Stimulated activated effector memory CD8-positive, alpha-beta T cell treated with anti-CD3 and anti-CD28 coated beads, Interleukin-12 subunit alpha, Interleukin-12 subunit beta, amount 100 ng/mL, for 72 hours (primary cell): ENCODE measurements around the gene MFN2.

ENCODE experiments used
- ATAC-seq: fragments of 150-1000 bp; cut with Tn5 transposase; 2 replicates; pipeline ENCODE4 v1.10.0; 2021
- DNase-seq, 2 donors: peaks; one replicate each; pipeline ENCODE4 v3.0.0; 2021 to 2022; ENCODE audit warnings: low spot score in 2 of 2
- H3K27ac Mint-ChIP-seq: one replicate; pipeline ENCODE4 v1.8.0; 2022; ENCODE audit warnings: mild to moderate bottlenecking, mixed read lengths
- H3K36me3 Mint-ChIP-seq: one replicate; pipeline ENCODE4 v1.8.0; 2022; ENCODE audit warnings: mild to moderate bottlenecking, mixed read lengths
- H3K4me1 Mint-ChIP-seq: one replicate; pipeline ENCODE4 v1.8.0; 2022; ENCODE audit warnings: mixed read lengths
- H3K4me3 Mint-ChIP-seq: one replicate; pipeline ENCODE4 v1.8.0; 2022; ENCODE audit warnings: mild to moderate bottlenecking, mixed read lengths
- H3K9me3 Mint-ChIP-seq: one replicate; pipeline ENCODE4 v1.8.0; 2022; ENCODE audit warnings: mixed read lengths

The MFN2 gene

GRCh38 chr1:11979028-11979850 lies 1.0 kb upstream of the MFN2 start:
- peaks cover 43% of the 10 kb centered on the region for H3K4me1 Mint-ChIP-seq
- H3K9me3 Mint-ChIP-seq = no peaks in the 10 kb centered on the region
- H3K27ac Mint-ChIP-seq = peak overlapping the region; percentile 96
- peak overlapping the region; percentile 92 for H3K4me3 Mint-ChIP-seq
- ATAC-seq (no peak), DNase-seq (no peak)
- H3K36me3 Mint-ChIP-seq = peaks cover 38% of the 10 kb centered on the region

- ATAC-seq = no peak
- Mint-ChIP-seq H3K4me1 (peaks cover 52% of the 10 kb centered on the region), H3K27ac (peak overlapping the region; percentile 96), H3K4me3 (peak overlapping the region; percentile 92), H3K36me3 (peaks cover 52% of the 10 kb centered on the region), H3K9me3 (no peaks in the 10 kb centered on the region)
- no peak for DNase-seq
Measured at GRCh38 chr1:11980676-11980972, 380 bp downstream of the MFN2 start.

DNA sequence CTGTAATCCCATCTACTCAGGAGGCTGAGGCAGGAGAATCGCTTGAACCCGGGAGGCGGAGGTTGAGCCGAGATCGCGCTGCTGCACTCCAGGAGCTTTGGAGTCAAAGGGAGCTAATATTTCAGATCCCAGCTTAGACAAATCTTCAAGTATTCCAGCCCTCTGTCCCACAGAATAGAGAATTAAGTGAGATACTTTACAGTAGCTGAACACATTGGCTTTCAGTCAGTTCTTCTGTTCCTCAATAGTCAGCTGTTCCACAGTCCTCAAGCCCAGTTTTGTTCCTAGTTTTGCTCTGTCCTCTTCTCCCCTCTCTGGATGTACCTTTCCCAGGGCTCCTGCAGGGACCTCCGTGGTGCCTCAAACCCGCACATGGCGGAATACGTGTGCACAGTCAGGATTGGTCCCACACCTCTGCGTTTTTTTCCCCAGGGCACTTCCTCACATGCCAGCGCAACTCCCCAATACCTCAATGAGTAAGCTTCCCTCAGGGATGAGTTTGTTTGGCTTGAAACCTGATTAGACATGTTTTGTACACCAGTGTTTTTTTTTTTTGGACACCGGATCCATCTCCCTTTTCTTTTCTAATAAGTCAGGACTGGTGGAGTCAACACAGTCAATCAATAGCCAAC lies 1.2 kb downstream of the MFN2 start:
- Mint-ChIP-seq H3K9me3 (no peaks in the 10 kb centered on the region), H3K27ac (peak overlapping the region; percentile 96), H3K4me1 (peaks cover 59% of the 10 kb centered on the region), H3K4me3 (peak overlapping the region; percentile 92), H3K36me3 (peaks cover 61% of the 10 kb centered on the region)
- ATAC-seq = no peak
- no peak for DNase-seq

GRCh38 chr1:11982010-11982392 lies 1.8 kb downstream of the MFN2 start:
- Mint-ChIP-seq H3K36me3 (peaks cover 65% of the 10 kb centered on the region), H3K9me3 (no peaks in the 10 kb centered on the region), H3K4me1 (peaks cover 59% of the 10 kb centered on the region), H3K4me3 (peak overlapping the region; percentile 92), H3K27ac (peak overlapping the region; percentile 96)
- no peak for DNase-seq
- no peak for ATAC-seq

GRCh38 chr1:11984121-11984520 lies 3.9 kb downstream of the MFN2 start:
- peak overlapping the region; percentile 5 for H3K27ac Mint-ChIP-seq
- no peak for ATAC-seq
- DNase-seq = no peak
- H3K9me3 Mint-ChIP-seq = no peaks in the 10 kb centered on the region
- peaks cover 62% of the 10 kb centered on the region for H3K4me1 Mint-ChIP-seq
- no peak overlapping the region for H3K4me3 Mint-ChIP-seq
- peaks cover 81% of the 10 kb centered on the region for H3K36me3 Mint-ChIP-seq

DNA sequence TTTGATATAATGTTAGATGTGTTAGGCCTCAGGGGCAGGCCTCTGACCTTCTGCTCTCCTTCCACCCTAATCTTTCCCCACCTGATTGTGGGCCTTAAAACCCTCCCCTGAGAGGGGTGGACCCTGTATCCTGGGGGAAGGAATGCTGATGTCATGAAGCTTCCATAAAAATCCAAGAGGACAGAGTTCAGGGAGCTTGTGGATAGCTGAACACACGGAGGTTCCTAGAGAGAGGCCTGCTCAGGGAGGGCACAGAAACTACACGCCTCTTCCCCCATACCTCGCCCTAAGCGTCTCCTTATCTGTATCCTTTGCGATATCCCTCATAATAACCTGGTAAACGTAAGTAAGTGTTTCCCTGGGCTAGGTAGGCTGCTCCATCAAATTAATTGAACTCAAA lies 4.3 kb downstream of the MFN2 start:
- Mint-ChIP-seq H3K27ac (peak overlapping the region; percentile 5), H3K36me3 (peaks cover 84% of the 10 kb centered on the region), H3K9me3 (no peaks in the 10 kb centered on the region), H3K4me3 (no peak overlapping the region), H3K4me1 (peaks cover 63% of the 10 kb centered on the region)
- no peak for ATAC-seq
- no peak for DNase-seq

DNA sequence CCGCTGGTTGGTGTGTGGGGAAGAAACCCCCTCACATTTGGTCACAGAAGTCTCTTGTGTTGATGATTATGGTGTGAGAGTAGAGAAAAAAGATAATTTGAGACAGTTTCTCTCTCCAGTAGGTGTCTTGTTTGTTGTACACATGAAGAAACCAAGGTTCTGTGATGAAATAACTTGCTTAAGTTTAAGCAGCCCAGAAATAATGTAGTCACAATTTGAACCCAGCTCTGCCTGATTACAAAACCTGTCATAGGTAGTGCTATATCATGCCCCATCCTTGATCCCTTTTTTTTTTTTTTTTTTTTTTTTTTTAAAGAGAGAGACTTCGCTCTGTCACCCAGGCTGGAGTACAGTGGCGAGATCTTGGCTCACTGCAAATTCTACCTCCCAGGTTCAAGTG lies 4.9 kb downstream of the MFN2 start:
- peaks cover 90% of the 10 kb centered on the region for H3K36me3 Mint-ChIP-seq
- H3K9me3 Mint-ChIP-seq = no peaks in the 10 kb centered on the region
- H3K4me3 Mint-ChIP-seq = no peak overlapping the region
- ATAC-seq (no peak), DNase-seq (no peak)
- peaks cover 63% of the 10 kb centered on the region for H3K4me1 Mint-ChIP-seq
- H3K27ac Mint-ChIP-seq = peak overlapping the region; percentile 5

- peaks cover 66% of the 10 kb centered on the region for H3K4me1 Mint-ChIP-seq
- no peak for DNase-seq
- no peak overlapping the region for H3K4me3 Mint-ChIP-seq
- peaks cover 92% of the 10 kb centered on the region for H3K36me3 Mint-ChIP-seq
- ATAC-seq = no peak
- H3K27ac Mint-ChIP-seq = no peak overlapping the region
- no peaks in the 10 kb centered on the region for H3K9me3 Mint-ChIP-seq
Measured at GRCh38 chr1:11985851-11986250, 5.6 kb downstream of the MFN2 start.

DNA sequence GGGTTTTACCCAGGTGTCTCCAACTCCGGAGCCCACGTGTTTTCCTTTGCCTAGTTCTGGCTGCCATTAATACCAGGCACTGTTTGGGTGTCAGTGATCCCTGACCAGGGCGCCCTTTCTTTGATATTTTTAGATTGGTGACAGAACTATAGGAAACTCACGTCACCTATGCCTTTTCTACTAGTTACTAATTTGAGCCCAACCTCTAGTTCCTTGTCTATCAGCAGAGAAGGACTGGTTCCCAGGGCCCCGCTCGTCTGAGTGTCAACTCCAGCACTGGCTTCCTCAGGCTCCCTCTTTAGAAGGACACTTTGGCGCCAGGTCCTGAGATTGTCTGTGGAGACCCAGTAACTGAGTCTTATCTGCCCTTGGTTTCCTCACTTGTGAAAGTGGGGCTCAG lies 9.4 kb downstream of the MFN2 start:
- ATAC-seq (no peak), DNase-seq (no peak)
- Mint-ChIP-seq H3K36me3 (peaks cover 92% of the 10 kb centered on the region), H3K4me1 (peaks cover 38% of the 10 kb centered on the region), H3K4me3 (no peak overlapping the region), H3K9me3 (no peaks in the 10 kb centered on the region), H3K27ac (peak overlapping the region; percentile 85)

DNA sequence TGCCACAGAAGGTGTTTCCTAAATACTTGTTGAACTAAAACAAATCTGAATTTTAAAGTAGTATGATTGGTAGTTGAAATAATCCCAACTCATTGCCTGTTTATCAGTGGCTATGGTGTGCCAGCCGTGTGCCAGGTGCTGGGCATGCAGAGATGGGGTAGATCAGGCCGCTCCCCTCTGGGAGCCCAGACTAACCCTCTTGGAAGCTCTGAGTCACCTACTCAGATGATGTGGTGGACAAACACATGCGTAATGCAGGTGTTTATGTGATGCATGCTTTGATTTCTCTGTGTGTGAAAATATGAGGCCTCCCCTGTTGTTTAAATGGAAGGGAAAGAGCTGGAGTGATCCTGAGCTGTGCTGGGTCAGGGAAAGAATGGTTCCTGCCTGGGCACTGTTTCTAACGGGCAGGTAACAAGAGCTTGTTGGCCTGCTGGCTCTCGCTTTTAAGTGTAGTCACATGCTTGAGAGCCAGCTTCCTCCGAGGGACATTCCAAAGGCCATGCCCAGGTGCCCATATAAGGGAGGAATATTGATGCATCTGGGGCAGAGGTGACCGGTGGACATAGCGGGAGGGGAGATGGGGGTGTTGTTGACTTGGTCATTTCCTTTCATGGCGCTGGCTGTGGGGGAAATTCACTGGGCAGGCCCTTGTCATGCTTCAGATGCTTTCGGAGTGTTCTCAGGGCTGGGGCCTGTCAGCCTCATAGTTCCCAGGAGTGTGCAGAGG lies 10.2 kb downstream of the MFN2 start:
- peaks cover 35% of the 10 kb centered on the region for H3K4me1 Mint-ChIP-seq
- no peak overlapping the region for H3K4me3 Mint-ChIP-seq
- no peaks in the 10 kb centered on the region for H3K9me3 Mint-ChIP-seq
- H3K36me3 Mint-ChIP-seq = peaks cover 92% of the 10 kb centered on the region
- peak overlapping the region; percentile 85 for H3K27ac Mint-ChIP-seq
- DNase-seq (no peak), ATAC-seq (no peak)

- Mint-ChIP-seq H3K9me3 (no peaks in the 10 kb centered on the region), H3K27ac (no peak overlapping the region), H3K36me3 (peaks cover 95% of the 10 kb centered on the region), H3K4me3 (no peak overlapping the region), H3K4me1 (peaks cover 26% of the 10 kb centered on the region)
- DNase-seq = no peak
- ATAC-seq = no peak
Measured at GRCh38 chr1:11991969-11992676, 11.9 kb downstream of the MFN2 start.

DNA sequence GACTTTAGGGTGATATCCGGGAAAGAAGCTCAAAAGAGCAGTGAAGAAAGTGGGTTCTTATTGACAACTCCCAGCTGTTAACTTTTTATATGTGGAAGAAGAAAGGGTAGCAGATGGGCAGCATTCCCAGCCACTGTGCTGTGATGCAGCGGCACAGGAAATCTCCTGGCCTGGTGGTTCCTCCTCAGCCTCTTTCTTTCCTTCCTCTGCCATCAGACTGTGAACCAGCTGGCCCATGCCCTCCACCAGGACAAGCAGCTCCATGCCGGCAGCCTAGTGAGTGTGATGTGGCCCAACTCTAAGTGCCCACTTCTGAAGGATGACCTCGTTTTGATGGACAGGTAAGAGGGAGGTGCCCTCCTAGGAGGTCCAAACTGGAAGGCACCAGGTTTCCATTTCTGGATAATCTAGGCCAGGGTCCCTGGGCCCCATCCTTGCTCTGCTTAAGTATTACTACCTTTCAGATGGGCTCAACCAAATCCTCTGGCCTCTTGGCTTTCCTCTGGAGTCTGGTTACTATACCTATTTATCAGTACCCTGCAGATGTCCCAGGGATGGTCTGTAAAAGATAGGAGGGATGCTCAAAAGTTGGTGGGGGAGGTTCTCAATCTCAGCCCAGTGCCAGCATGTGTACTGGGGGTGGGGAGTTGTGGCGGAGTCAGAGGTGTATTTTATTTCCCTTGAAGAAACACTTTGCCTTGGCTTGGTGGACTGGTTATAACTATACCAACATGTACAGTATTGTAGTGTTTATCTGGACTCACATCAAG lies 17.0 kb downstream of the MFN2 start:
- no peak for DNase-seq
- Mint-ChIP-seq H3K36me3 (peaks cover 98% of the 10 kb centered on the region), H3K4me3 (no peak overlapping the region), H3K27ac (no peak overlapping the region), H3K4me1 (no peaks in the 10 kb centered on the region), H3K9me3 (no peaks in the 10 kb centered on the region)
- ATAC-seq = no peak

GRCh38 chr1:11998636-11999035 lies 18.4 kb downstream of the MFN2 start:
- Mint-ChIP-seq H3K27ac (no peak overlapping the region), H3K36me3 (peaks cover 98% of the 10 kb centered on the region), H3K9me3 (no peaks in the 10 kb centered on the region), H3K4me3 (no peak overlapping the region), H3K4me1 (no peaks in the 10 kb centered on the region)
- DNase-seq (no peak), ATAC-seq (no peak)

GRCh38 chr1:11999236-11999635 lies 19.0 kb downstream of the MFN2 start:
- Mint-ChIP-seq H3K4me1 (peaks cover 2% of the 10 kb centered on the region), H3K4me3 (no peak overlapping the region), H3K9me3 (no peaks in the 10 kb centered on the region), H3K36me3 (peaks cover 98% of the 10 kb centered on the region), H3K27ac (no peak overlapping the region)
- ATAC-seq = no peak
- no peak for DNase-seq
